ENCODE measurements around the gene CACNG4. TPM values are rescaled to one million over a fixed set of nuclear protein-coding genes. Genes with fewer than 3 reads are reported as not detected.
A peak's percentile ranks its signal among the peaks of the same experiment; 100 is the strongest.

Gene CACNG4
- polyA plus RNA-seq, 1 donor: 10.0 TPM

- peak; percentile 31 for DNase-seq
Measured at GRCh38 chr17:66944351-66945146, 20.0 kb upstream of the CACNG4 start.

GRCh38 chr17:66945147-66945835, 19.2 kb upstream of the CACNG4 start:
- no peak for DNase-seq

- no peak for DNase-seq
Measured at GRCh38 chr17:66946251-66946650, 18.3 kb upstream of the CACNG4 start.

- no peak for DNase-seq
Measured at GRCh38 chr17:66947311-66947710, 17.2 kb upstream of the CACNG4 start.

- DNase-seq: no peak
Measured at GRCh38 chr17:66948061-66948750, 16.3 kb upstream of the CACNG4 start.

GRCh38 chr17:66949501-66949900, 15.0 kb upstream of the CACNG4 start:
- no peak for DNase-seq

GRCh38 chr17:66950325-66950724, 14.2 kb upstream of the CACNG4 start:
- no peak for DNase-seq

- DNase-seq: no peak
Measured at GRCh38 chr17:66950886-66951604, 13.5 kb upstream of the CACNG4 start.

- DNase-seq: no peak
Measured at GRCh38 chr17:66951605-66951953, 12.9 kb upstream of the CACNG4 start.

GRCh38 chr17:66952031-66952524, 12.4 kb upstream of the CACNG4 start:
- DNase-seq: no peak

GRCh38 chr17:66952681-66953629, 11.6 kb upstream of the CACNG4 start:
- no peak for DNase-seq

GRCh38 chr17:66953630-66954020, 10.9 kb upstream of the CACNG4 start:
- DNase-seq: no peak

- DNase-seq: no peak
Measured at GRCh38 chr17:66954632-66955031, 9.9 kb upstream of the CACNG4 start.

GRCh38 chr17:66955821-66956220, 8.7 kb upstream of the CACNG4 start:
- DNase-seq: no peak

- no peak for DNase-seq
Measured at GRCh38 chr17:66956941-66957340, 7.6 kb upstream of the CACNG4 start.

- DNase-seq: no peak
Measured at GRCh38 chr17:66957343-66957742, 7.2 kb upstream of the CACNG4 start.

GRCh38 chr17:66957951-66958579, 6.4 kb upstream of the CACNG4 start:
- DNase-seq: no peak

- no peak for DNase-seq
Measured at GRCh38 chr17:66959641-66960375, 4.7 kb upstream of the CACNG4 start.

- DNase-seq: no peak
Measured at GRCh38 chr17:66960613-66961012, 3.9 kb upstream of the CACNG4 start.

GRCh38 chr17:66963521-66963908, 992 bp upstream of the CACNG4 start:
- no peak for DNase-seq

Data from hindlimb muscle (tissue), 1 donor.